COLO829 (cell line): ENCODE data around the gene NUP54.

Source experiments
- DNase-seq: peaks from one replicate; pipeline ENCODE4 v3.0.0; 2012; ENCODE audit warnings: low spot score

NUP54 gene

DNA sequence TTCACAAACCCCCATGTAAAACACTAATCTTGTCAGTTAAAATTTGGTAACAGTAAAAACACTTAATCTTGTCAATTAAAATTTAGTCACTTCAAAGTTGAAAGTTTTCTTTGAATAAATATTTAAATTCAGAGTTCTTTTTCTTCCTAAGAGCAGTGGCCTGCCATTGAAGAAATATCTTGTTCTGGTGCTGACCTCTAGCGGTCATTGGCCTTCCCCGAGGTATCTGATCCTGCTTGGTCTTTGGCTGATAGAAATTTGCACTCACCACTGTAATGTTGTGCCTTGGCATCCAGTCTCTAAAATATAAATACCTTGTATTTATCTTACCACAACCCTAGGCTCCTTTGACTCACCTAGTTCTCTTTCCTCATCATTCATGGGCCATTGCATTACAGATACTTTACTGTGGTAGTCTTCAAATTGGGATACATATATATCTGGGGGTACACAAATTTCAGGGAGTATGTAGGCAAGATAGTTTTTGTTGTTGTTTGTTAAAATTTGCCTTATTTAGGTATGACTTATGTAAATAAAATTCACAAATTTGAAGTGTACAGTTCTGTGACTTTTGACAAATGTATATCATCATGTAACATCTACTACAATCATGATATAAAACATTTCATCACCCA lies 80.4 kb downstream of the NUP54 start:
- peak; percentile 83 for DNase-seq

DNA sequence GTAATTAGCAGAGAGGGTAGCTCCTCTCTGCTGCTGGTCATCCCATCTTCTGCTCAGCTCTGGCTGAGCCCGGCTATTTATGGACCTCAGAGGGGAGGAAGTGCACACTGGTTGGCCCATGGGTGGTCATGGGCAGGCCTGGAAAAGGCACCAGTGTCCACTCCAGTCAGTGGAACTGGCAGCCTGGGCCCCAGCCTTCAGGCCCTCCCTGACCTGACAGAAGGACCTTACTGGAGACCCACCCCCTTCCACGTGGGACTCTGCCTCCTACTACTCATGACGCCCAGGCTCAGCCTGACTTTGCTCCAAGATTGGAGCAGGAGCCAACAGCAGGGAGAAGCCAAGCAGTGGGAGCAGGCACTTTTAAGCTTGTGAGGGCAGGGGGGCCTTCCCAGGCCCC lies 81.7 kb downstream of the NUP54 start:
- no peak for DNase-seq
